ENCODE results near the gene FSTL5. TPM values are rescaled to one million over a fixed set of nuclear protein-coding genes. Genes with fewer than 3 reads are reported as not detected.

Gene FSTL5
- total and polyA plus RNA-seq, 10 of the 15 experiments (the other 5 are each of a cell fraction or from before 2014, with no cell fraction given), result 0.04 to 2.4 (median 0.08) TPM; not detected in 4

DNA sequence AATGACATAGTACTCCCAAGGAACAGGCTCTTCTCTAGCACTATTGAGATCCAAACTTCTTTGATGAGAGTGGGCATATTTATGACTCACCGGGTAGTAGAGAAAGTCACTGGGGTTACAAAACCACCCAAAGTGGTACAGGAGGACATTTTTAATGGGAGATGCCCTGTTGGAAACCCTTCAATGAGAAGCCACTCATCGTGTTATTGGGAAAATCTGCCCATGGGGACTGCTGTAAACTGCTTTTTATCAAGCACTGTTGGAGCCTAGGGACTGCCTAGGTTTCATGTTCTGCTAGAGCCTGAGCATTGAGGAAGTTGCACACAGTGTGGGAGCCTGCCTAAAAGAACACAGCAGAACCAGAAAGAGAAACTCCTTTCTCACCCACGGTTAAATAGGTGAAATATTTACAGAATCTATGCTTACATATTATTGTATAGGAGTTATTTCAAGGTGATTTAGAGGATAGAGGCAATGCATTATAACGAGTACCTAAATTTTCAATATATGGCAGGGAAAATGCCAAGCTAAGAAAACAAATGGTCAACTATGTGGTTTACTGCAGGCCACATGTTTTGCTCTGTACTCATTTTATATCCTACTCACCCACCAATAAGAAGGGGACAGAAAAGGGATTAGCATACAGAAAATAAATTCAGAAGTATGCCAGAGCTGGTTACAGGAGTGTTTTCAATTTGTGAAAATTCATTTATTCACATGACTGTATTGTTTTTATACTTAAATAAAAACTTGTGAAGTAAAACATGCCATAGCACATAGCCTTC lies 559.1 kb downstream of the FSTL5 start (continued):
- TF ChIP-seq SRF (IDR thresholded peaks at IDR 0.05; ENCODE audit: low read depth in 2 of 2, low read length in 2 of 2) (no peak), IKZF1 (conservative IDR thresholded peaks at IDR 0.05) (peak; percentile 52; the same call in 1 of the 2 replicates), KDM1A (IDR thresholded peaks at IDR 0.05; ENCODE audit: borderline replicate concordance) (no peak)
- TF ChIP-seq, protein P1, sequence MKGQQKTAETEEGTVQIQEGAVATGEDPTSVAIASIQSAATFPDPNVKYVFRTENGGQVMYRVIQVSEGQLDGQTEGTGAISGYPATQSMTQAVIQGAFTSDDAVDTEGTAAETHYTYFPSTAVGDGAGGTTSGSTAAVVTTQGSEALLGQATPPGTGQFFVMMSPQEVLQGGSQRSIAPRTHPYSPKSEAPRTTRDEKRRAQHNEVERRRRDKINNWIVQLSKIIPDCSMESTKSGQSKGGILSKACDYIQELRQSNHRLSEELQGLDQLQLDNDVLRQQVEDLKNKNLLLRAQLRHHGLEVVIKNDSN (IDR thresholded peaks at IDR 0.05; ENCODE audit: borderline replicate concordance, extremely low read length, insufficient read depth, low read depth, low read length), result no peak
- TF ChIP-seq, protein P2, sequence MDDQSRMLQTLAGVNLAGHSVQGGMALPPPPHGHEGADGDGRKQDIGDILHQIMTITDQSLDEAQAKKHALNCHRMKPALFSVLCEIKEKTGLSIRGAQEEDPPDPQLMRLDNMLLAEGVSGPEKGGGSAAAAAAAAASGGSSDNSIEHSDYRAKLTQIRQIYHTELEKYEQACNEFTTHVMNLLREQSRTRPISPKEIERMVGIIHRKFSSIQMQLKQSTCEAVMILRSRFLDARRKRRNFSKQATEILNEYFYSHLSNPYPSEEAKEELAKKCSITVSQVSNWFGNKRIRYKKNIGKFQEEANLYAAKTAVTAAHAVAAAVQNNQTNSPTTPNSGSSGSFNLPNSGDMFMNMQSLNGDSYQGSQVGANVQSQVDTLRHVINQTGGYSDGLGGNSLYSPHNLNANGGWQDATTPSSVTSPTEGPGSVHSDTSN (IDR thresholded peaks at IDR 0.05; ENCODE audit: insufficient replicate concordance, low read depth, low read length), result no peak

DNA sequence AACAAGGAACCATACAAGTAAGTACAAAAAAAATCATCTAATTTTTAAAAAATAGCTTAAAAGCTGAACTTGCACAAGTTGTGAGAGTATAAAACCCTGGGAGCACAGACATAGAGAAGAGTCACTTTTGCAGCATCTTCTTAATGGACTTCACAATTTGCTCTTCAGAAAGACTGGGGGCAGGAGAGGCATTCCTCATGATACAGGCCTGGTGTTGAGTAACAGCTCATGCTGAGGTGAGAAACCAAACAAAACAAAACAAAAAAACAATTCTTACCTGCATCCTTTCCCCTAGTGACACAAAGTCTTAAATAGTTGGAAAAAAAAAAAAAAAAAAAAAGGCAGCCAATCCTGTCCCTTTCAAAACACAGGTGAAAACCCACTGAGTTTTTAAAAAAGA lies 562.8 kb downstream of the FSTL5 start:
- in situ Hi-C loops (cut with MboI), result no loop called here
- BruUV-seq (replicated peaks), result no TSS peak
- TF ChIP-seq BCL11A (IDR thresholded peaks at IDR 0.05; ENCODE audit: low read depth, low read length) (no peak), KAT2A (conservative IDR thresholded peaks at IDR 0.05; ENCODE audit: control insufficient read depth, low read depth, low read length) (no peak), NR2F1 (conservative IDR thresholded peaks at IDR 0.05) (no peak), SREBF2 (IDR thresholded peaks at IDR 0.05; ENCODE audit: low read length) (no peak), CBX5 (IDR thresholded peaks at IDR 0.05; ENCODE audit: low read depth) (no peak), IKZF2 (IDR thresholded peaks at IDR 0.05) (no peak), ZNF622 (IDR thresholded peaks at IDR 0.05) (no peak), HCFC1 (IDR thresholded peaks at IDR 0.05; ENCODE audit: low read length) (no peak)
- TF ChIP-seq, protein P3, sequence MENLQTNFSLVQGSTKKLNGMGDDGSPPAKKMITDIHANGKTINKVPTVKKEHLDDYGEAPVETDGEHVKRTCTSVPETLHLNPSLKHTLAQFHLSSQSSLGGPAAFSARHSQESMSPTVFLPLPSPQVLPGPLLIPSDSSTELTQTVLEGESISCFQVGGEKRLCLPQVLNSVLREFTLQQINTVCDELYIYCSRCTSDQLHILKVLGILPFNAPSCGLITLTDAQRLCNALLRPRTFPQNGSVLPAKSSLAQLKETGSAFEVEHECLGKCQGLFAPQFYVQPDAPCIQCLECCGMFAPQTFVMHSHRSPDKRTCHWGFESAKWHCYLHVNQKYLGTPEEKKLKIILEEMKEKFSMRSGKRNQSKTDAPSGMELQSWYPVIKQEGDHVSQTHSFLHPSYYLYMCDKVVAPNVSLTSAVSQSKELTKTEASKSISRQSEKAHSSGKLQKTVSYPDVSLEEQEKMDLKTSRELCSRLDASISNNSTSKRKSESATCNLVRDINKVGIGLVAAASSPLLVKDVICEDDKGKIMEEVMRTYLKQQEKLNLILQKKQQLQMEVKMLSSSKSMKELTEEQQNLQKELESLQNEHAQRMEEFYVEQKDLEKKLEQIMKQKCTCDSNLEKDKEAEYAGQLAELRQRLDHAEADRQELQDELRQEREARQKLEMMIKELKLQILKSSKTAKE (IDR thresholded peaks at IDR 0.05; ENCODE audit: low read depth, poor library complexity, severe bottlenecking), result no peak
- TF ChIP-seq, protein P4, sequence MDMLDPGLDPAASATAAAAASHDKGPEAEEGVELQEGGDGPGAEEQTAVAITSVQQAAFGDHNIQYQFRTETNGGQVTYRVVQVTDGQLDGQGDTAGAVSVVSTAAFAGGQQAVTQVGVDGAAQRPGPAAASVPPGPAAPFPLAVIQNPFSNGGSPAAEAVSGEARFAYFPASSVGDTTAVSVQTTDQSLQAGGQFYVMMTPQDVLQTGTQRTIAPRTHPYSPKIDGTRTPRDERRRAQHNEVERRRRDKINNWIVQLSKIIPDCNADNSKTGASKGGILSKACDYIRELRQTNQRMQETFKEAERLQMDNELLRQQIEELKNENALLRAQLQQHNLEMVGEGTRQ (IDR thresholded peaks at IDR 0.05; ENCODE audit: borderline replicate concordance, low read depth, low read length), result no peak
- TF ChIP-seq, protein P5, sequence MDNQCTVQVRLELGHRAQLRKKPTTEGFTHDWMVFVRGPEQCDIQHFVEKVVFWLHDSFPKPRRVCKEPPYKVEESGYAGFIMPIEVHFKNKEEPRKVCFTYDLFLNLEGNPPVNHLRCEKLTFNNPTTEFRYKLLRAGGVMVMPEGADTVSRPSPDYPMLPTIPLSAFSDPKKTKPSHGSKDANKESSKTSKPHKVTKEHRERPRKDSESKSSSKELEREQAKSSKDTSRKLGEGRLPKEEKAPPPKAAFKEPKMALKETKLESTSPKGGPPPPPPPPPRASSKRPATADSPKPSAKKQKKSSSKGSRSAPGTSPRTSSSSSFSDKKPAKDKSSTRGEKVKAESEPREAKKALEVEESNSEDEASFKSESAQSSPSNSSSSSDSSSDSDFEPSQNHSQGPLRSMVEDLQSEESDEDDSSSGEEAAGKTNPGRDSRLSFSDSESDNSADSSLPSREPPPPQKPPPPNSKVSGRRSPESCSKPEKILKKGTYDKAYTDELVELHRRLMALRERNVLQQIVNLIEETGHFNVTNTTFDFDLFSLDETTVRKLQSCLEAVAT (IDR thresholded peaks at IDR 0.05), result no peak

More for the DNA sequence above, 562.8 kb downstream of the FSTL5 start:
- no peak overlapping the region for H3K4me2 ChIP-seq (ENCODE audit: control insufficient read depth, insufficient read depth)
- no peaks in the 10 kb centered on the region for H3K4me1 ChIP-seq (ENCODE audit: control insufficient read depth, insufficient read depth, low read length)
- H3K27ac ChIP-seq (ENCODE audit: control insufficient read depth, insufficient read depth), result no peak overlapping the region
- H3K9ac ChIP-seq (ENCODE audit: control insufficient read depth, insufficient read depth, low read length), result no peak overlapping the region
- intact Hi-C loops (cut with micrococcal nuclease; ENCODE audit: unreplicated experiment), result no loop called here
- FAIRE-seq (no peak), DNase-seq (ENCODE audit: low read depth, low spot score) (no peak), ATAC-seq (no peak)
- ChIA-PET RAD21 (ENCODE audit: unreplicated experiment) (interaction anchor here (0.6 to 1.0 kb wide), 2 partner anchors 9 to 297 kb away, joined by 3 read pairs; no protein-coding TSS in a partner anchor), SMC1A (ENCODE audit: uncharacterized antibody, unreplicated experiment) (interaction anchor here (0.9 to 1.7 kb wide), 8 partner anchors 8 to 351 kb away, joined by 3 to 7 read pairs (median 4); no protein-coding TSS in a partner anchor), CTCF (interaction anchor here (0.6 to 1.4 kb wide), 4 partner anchors 14 to 1576 kb away, joined by 3 to 4 read pairs (median 3); no protein-coding TSS in a partner anchor), POLR2A (interaction anchor here (0.5 kb wide), 1 partner anchor 139 kb away, joined by 3 read pairs; no protein-coding TSS in a partner anchor)
- H3K4me3 ChIP-seq, result no peak overlapping the region
- no peaks in the 10 kb centered on the region for H4K20me1 ChIP-seq (ENCODE audit: control insufficient read depth, insufficient read depth)
- H3K9me3 ChIP-seq (replicated peaks; ENCODE audit: control insufficient read depth, insufficient read depth, low read length), result no peaks in the 10 kb centered on the region
- H3K27me3 ChIP-seq (replicated peaks in 1 of 2; ENCODE audit: control insufficient read depth in 2 of 2, insufficient read depth in 2 of 2, low read length in 1 of 2), result no peaks in the 10 kb centered on the region
- H3K79me2 ChIP-seq (ENCODE audit: control insufficient read depth, insufficient read depth, low read length), result no peaks in the 10 kb centered on the region
- H2AFZ ChIP-seq (ENCODE audit: control insufficient read depth, low read depth, low read length), result no peak overlapping the region
- H3K36me3 ChIP-seq (ENCODE audit: control insufficient read depth in 2 of 2, insufficient read depth in 2 of 2, low read length in 1 of 2), result no peaks in the 10 kb centered on the region

All from GM12878 (cell line).